Parathyroid adenoma (tissue), 2 donors: ENCODE data around the gene INHBE.
"Not testable (repeated sequence)": the region's sequence is repeated elsewhere in the genome, so short reads cannot be mapped to it uniquely, and the experiment has no call there.

Source experiments
- H2AFZ ChIP-seq: fragments of 300-600 bp; sonication (generic); one replicate; pipeline ENCODE4 v1.7.0; 2017; ENCODE audit warnings: antibody characterized with exemption, mild to moderate bottlenecking
- H3K27ac ChIP-seq: fragments of 300-600 bp; sonication (generic); one replicate; pipeline ENCODE4 v1.7.0; 2017
- H3K27me3 ChIP-seq: fragments of 300-600 bp; sonication (generic); one replicate; pipeline ENCODE4 v1.7.0; 2017; ENCODE audit warnings: low read length; ENCODE audit not compliant: control insufficient read depth, insufficient read depth
- H3K36me3 ChIP-seq: fragments of 300-600 bp; sonication (generic); one replicate; pipeline ENCODE4 v1.7.0; 2017; ENCODE audit warnings: low read length; ENCODE audit not compliant: control insufficient read depth, insufficient read depth
- H3K4me1 ChIP-seq: fragments of 300-600 bp; sonication (generic); one replicate; pipeline ENCODE4 v1.7.0; 2017; ENCODE audit warnings: control low read depth
- H3K4me2 ChIP-seq: fragments of 300-600 bp; sonication (generic); one replicate; pipeline ENCODE4 v1.7.0; 2017; ENCODE audit warnings: low read length
- H3K4me3 ChIP-seq: fragments of 300-600 bp; sonication (generic); one replicate; pipeline ENCODE4 v1.7.0; 2017; ENCODE audit warnings: low read depth, low read length
- H3K79me2 ChIP-seq: fragments of 300-600 bp; sonication (generic); one replicate; pipeline ENCODE4 v1.7.0; 2017; ENCODE audit warnings: control low read depth
- H3K9ac ChIP-seq: fragments of 300-600 bp; sonication (generic); one replicate; pipeline ENCODE4 v1.7.0; 2017; ENCODE audit warnings: mild to moderate bottlenecking
- H3K9me3 ChIP-seq: fragments of 300-600 bp; sonication (generic); one replicate; pipeline ENCODE4 v1.7.0; 2017; ENCODE audit warnings: low read length; ENCODE audit not compliant: control insufficient read depth
- TF ChIP-seq, protein P1 (sequence below): fragments of 300-600 bp; sonication (generic); IDR thresholded peaks from one replicate; pipeline ENCODE4 v1.7.0; 2017; ENCODE audit warnings: antibody characterized with exemption, mild to moderate bottlenecking
- donor health status: primary hyperparathyroidism.

The INHBE gene

DNA sequence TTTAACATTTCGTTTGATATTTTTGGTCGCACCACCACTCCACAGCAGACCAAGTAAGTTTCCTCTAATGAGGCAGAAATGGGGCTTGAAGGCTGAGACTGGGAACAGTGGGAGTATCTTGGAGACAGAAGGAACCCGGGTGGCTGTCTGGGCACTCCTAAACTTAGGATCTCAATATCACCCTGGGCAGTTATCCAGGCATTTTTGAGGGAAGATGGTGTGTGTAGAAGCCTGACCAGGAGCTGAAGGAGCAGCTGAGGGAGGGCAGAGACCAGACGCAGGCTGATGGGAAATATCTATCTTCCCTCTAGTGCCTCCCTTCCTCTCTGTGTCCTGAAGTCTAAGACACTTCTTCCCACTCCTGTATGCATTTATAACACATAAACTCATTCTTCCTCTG, 43.5 kb downstream of the INHBE start:
- H3K27ac ChIP-seq, result no peak overlapping the region
- H3K9me3 ChIP-seq, result no peaks in the 10 kb centered on the region
- H3K27me3 ChIP-seq, result no peaks in the 10 kb centered on the region
- no peak overlapping the region for H3K9ac ChIP-seq
- no peak overlapping the region for H2AFZ ChIP-seq
- no peaks in the 10 kb centered on the region for H3K36me3 ChIP-seq
- H3K79me2 ChIP-seq, result peaks cover 7% of the 10 kb centered on the region
- TF ChIP-seq, protein P1, sequence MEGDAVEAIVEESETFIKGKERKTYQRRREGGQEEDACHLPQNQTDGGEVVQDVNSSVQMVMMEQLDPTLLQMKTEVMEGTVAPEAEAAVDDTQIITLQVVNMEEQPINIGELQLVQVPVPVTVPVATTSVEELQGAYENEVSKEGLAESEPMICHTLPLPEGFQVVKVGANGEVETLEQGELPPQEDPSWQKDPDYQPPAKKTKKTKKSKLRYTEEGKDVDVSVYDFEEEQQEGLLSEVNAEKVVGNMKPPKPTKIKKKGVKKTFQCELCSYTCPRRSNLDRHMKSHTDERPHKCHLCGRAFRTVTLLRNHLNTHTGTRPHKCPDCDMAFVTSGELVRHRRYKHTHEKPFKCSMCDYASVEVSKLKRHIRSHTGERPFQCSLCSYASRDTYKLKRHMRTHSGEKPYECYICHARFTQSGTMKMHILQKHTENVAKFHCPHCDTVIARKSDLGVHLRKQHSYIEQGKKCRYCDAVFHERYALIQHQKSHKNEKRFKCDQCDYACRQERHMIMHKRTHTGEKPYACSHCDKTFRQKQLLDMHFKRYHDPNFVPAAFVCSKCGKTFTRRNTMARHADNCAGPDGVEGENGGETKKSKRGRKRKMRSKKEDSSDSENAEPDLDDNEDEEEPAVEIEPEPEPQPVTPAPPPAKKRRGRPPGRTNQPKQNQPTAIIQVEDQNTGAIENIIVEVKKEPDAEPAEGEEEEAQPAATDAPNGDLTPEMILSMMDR, result no peak
- H3K4me3 ChIP-seq, result no peak overlapping the region
- H3K4me2 ChIP-seq, result no peak overlapping the region
- no peaks in the 10 kb centered on the region for H3K4me1 ChIP-seq

DNA sequence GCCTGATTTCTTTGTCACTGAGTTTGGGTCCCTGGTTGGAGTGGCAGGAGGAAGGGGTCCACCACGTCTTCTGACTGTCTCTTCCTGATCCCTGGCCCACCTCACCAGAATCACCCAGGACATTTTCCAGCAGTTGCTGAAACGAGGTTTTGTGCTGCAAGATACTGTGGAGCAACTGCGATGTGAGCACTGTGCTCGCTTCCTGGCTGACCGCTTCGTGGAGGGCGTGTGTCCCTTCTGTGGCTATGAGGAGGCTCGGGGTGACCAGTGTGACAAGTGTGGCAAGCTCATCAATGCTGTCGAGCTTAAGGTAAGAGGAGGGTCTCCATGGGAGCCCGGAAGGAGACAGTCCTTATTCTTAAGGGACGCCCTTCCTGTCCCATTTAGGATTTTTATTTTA, 45.1 kb downstream of the INHBE start:
- Histone ChIP-seq H3K9ac (no peak overlapping the region), H3K4me2 (no peak overlapping the region), H2AFZ (no peak overlapping the region), H3K4me1 (no peaks in the 10 kb centered on the region), H3K27me3 (no peaks in the 10 kb centered on the region), H3K9me3 (no peaks in the 10 kb centered on the region), H3K4me3 (no peak overlapping the region), H3K79me2 (peaks cover 7% of the 10 kb centered on the region), H3K27ac (no peak overlapping the region), H3K36me3 (no peaks in the 10 kb centered on the region)
- TF ChIP-seq, protein P1, result no peak

DNA sequence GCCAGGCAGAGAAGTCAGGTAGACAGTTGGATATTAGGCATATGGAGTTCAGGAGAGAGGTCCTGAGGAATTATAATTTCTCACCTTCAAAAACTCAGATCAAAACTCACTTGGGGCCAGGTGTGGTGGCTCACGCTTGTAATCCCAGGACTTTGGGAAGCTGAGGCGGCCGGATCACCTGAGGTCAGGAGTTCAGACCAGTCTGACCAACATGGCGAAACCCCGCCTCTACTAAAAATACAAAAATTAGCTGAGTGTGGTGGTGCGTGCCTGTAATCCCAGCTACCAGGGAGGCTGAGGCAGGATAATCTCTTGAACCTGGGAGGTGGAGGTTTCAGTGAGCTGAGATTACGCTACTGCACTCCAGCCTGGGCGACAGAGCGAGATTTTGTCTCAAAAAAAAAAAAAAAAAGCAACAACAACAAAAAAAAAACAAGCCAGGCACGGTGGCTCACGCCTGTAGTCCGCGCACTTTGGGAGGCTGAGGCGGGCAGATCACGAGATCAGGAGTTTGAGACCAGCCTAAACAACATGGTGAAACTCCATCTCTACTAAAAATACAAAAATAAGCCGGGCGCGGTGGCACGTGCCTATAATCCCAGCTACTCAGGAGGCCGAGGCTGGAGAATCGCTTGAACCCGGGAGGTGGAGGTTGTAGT, 47.3 kb downstream of the INHBE start:
- H3K79me2 ChIP-seq, H3K9me3 ChIP-seq, H3K4me3 ChIP-seq, H3K36me3 ChIP-seq, H3K27ac ChIP-seq, H3K4me2 ChIP-seq, H2AFZ ChIP-seq, H3K9ac ChIP-seq, H3K4me1 ChIP-seq, H3K27me3 ChIP-seq: not testable (repeated sequence)

DNA sequence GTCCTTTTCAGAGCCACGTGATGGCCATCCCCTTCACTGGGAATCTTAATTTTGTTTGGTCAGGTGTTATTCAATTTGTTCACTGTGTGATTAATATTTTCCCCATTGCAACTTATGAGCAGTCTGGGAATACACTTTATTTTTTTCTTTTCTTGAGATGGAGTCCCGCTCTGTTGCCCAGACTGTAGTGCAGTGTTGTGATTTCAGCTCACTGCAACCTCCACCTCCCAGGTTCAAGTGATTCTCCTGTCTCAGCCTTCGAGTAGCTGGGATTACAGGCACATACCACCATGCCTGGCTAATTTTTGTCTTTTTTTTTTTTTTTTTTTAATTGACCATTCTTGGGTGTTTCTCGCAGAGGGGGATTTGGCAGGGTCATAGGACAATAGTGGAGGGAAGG, 51.4 kb downstream of the INHBE start:
- H3K79me2 ChIP-seq, H3K4me1 ChIP-seq, H3K36me3 ChIP-seq, H3K27ac ChIP-seq, H3K9ac ChIP-seq, H3K9me3 ChIP-seq, H3K27me3 ChIP-seq, H3K4me2 ChIP-seq, H3K4me3 ChIP-seq, H2AFZ ChIP-seq: not testable (repeated sequence)
